MM.1S (cell line): ENCODE data around the gene WSCD1.

ENCODE experiments used
- DNase-seq: peaks from one replicate; pipeline ENCODE4 v3.0.0-alpha.2; 2015
- H2AFZ ChIP-seq: fragments of 300-600 bp; sonication (generic); 2 replicates; pipeline ENCODE4 v1.6.0; 2016; ENCODE audit warnings: antibody characterized with exemption, low read length
- H3F3A ChIP-seq: fragments of 300-600 bp; sonication (generic); 2 replicates; pipeline ENCODE4 v1.6.1; 2016; ENCODE audit warnings: mild to moderate bottlenecking, antibody characterized with exemption, low read length, moderate library complexity, mixed read lengths; ENCODE audit not compliant: insufficient read depth
- H3K27ac ChIP-seq: fragments of 300-600 bp; sonication (generic); 2 replicates; pipeline ENCODE4 v1.5.1; 2016; ENCODE audit warnings: mild to moderate bottlenecking, low read length
- H3K27me3 ChIP-seq: fragments of 300-600 bp; sonication (generic); replicated peaks from 2 replicates; pipeline ENCODE4 v1.6.0; 2016; ENCODE audit warnings: low read length; ENCODE audit not compliant: insufficient read depth
- H3K36me3 ChIP-seq: fragments of 300-600 bp; sonication (generic); replicated peaks from 2 replicates; pipeline ENCODE4 v1.6.1; 2016; ENCODE audit warnings: mild to moderate bottlenecking, low read length, mixed read lengths; ENCODE audit not compliant: insufficient read depth
- H3K4me1 ChIP-seq: fragments of 300-600 bp; sonication (generic); 2 replicates; pipeline ENCODE4 v1.6.1; 2016; ENCODE audit warnings: low read length, mixed read lengths
- H3K4me2 ChIP-seq: fragments of 300-600 bp; sonication (generic); 2 replicates; pipeline ENCODE4 v1.6.0; 2016; ENCODE audit warnings: low read depth, low read length
- H3K4me3 ChIP-seq: fragments of 300-600 bp; sonication (generic); 2 replicates; pipeline ENCODE4 v1.5.1; 2016; ENCODE audit warnings: low read length, mixed read lengths
- H3K79me2 ChIP-seq: fragments of 300-600 bp; sonication (generic); 2 replicates; pipeline ENCODE4 v1.6.1; 2016; ENCODE audit warnings: mixed run types, low read length, mixed read lengths
- H3K9ac ChIP-seq: fragments of 300-600 bp; sonication (generic); 2 replicates; pipeline ENCODE4 v1.6.1; 2016; ENCODE audit warnings: low read length, mixed read lengths
- H3K9me2 ChIP-seq: fragments of 300-600 bp; sonication (generic); replicated peaks from 2 replicates; pipeline ENCODE4 v1.6.1; 2016; ENCODE audit warnings: mild to moderate bottlenecking, low read length, mixed read lengths; ENCODE audit not compliant: insufficient read depth
- H3K9me3 ChIP-seq: fragments of 300-600 bp; sonication (generic); replicated peaks from 2 replicates; pipeline ENCODE4 v1.6.1; 2016; ENCODE audit warnings: mild to moderate bottlenecking, low read length, mixed read lengths; ENCODE audit not compliant: insufficient read depth
- H4K20me1 ChIP-seq: fragments of 300-600 bp; sonication (generic); 2 replicates; pipeline ENCODE4 v1.6.1; 2016; ENCODE audit warnings: mild to moderate bottlenecking, low read length, moderate library complexity, mixed read lengths; ENCODE audit not compliant: insufficient read depth
- CTCF ChIP-seq: fragments of 300-600 bp; sonication (generic); IDR thresholded peaks from 2 replicates; pipeline ENCODE4 v1.5.1; 2016; ENCODE audit warnings: antibody characterized with exemption, low read length, mixed read lengths
- EZH2 ChIP-seq: fragments of 300-600 bp; sonication (generic); optimal IDR thresholded peaks from 2 replicates; pipeline ENCODE3; 2017; ENCODE audit warnings: low read depth, mild to moderate bottlenecking, antibody characterized with exemption, low read length, mixed read lengths
- EZH2phosphoT487 ChIP-seq: fragments of 300-600 bp; sonication (generic); IDR thresholded peaks from 2 replicates; pipeline ENCODE4 v1.6.1; 2018; ENCODE audit warnings: antibody characterized with exemption, low read length

The WSCD1 gene

GRCh38 chr17:6047966-6048365 is 22.2 kb upstream of the WSCD1 start:
- Histone ChIP-seq H3K9me2 (no peaks in the 10 kb centered on the region), H3K4me2 (no peak overlapping the region), H3K27me3 (no peaks in the 10 kb centered on the region), H3K36me3 (no peaks in the 10 kb centered on the region), H3K27ac (no peak overlapping the region), H3F3A (no peaks in the 10 kb centered on the region), H3K9me3 (no peaks in the 10 kb centered on the region), H3K4me3 (no peak overlapping the region), H4K20me1 (no peaks in the 10 kb centered on the region), H3K9ac (no peak overlapping the region), H3K4me1 (no peaks in the 10 kb centered on the region), H3K79me2 (no peaks in the 10 kb centered on the region), H2AFZ (no peak overlapping the region)
- no peak for TF ChIP-seq EZH2
- TF ChIP-seq CTCF = no peak
- TF ChIP-seq EZH2phosphoT487 = no peak
- no peak for DNase-seq

- H4K20me1 ChIP-seq = no peaks in the 10 kb centered on the region
- no peak overlapping the region for H3K4me3 ChIP-seq
- no peak overlapping the region for H3K27ac ChIP-seq
- no peaks in the 10 kb centered on the region for H3K9me3 ChIP-seq
- no peaks in the 10 kb centered on the region for H3K9me2 ChIP-seq
- TF ChIP-seq CTCF = no peak
- TF ChIP-seq EZH2 = no peak
- no peak for TF ChIP-seq EZH2phosphoT487
- H3K9ac ChIP-seq = no peak overlapping the region
- no peak for DNase-seq
- no peaks in the 10 kb centered on the region for H3K36me3 ChIP-seq
- H3K4me1 ChIP-seq = no peaks in the 10 kb centered on the region
- H2AFZ ChIP-seq = no peak overlapping the region
- no peak overlapping the region for H3K4me2 ChIP-seq
- no peaks in the 10 kb centered on the region for H3K27me3 ChIP-seq
- no peaks in the 10 kb centered on the region for H3K79me2 ChIP-seq
- H3F3A ChIP-seq = no peaks in the 10 kb centered on the region
Measured at GRCh38 chr17:6048486-6048885, 21.7 kb upstream of the WSCD1 start.

GRCh38 chr17:6052926-6053325 is 17.3 kb upstream of the WSCD1 start:
- H3F3A ChIP-seq = no peaks in the 10 kb centered on the region
- H3K9me3 ChIP-seq = no peaks in the 10 kb centered on the region
- no peaks in the 10 kb centered on the region for H3K4me1 ChIP-seq
- H4K20me1 ChIP-seq = no peaks in the 10 kb centered on the region
- no peak overlapping the region for H2AFZ ChIP-seq
- no peak for DNase-seq
- no peaks in the 10 kb centered on the region for H3K79me2 ChIP-seq
- no peak overlapping the region for H3K9ac ChIP-seq
- no peaks in the 10 kb centered on the region for H3K27me3 ChIP-seq
- H3K9me2 ChIP-seq = no peaks in the 10 kb centered on the region
- no peak overlapping the region for H3K4me3 ChIP-seq
- H3K4me2 ChIP-seq = no peak overlapping the region
- TF ChIP-seq EZH2phosphoT487 = no peak
- no peak for TF ChIP-seq CTCF
- no peak for TF ChIP-seq EZH2
- H3K36me3 ChIP-seq = no peaks in the 10 kb centered on the region
- H3K27ac ChIP-seq = no peak overlapping the region
